Memory B cell (primary cell): ENCODE measurements around the gene MT2A.

Experiments
- ATAC-seq: fragments of 150-1000 bp; cut with Tn5 transposase; 2 replicates; pipeline ENCODE4 v1.10.0; 2021; ENCODE audit warnings: low read depth, mild to moderate bottlenecking, moderate library complexity
- DNase-seq, 2 donors: peaks; one replicate each; pipeline ENCODE4 v3.0.0; 2022; ENCODE audit warnings: low spot score in 2 of 2
- H3K27ac Mint-ChIP-seq: one replicate; pipeline ENCODE4 v1.8.0; 2022; ENCODE audit warnings: mild to moderate bottlenecking, moderate library complexity, mixed read lengths
- H3K27me3 Mint-ChIP-seq: one replicate; pipeline ENCODE4 v1.8.0; 2022; ENCODE audit warnings: mixed read lengths
- H3K36me3 Mint-ChIP-seq: one replicate; pipeline ENCODE4 v1.8.0; 2022; ENCODE audit warnings: mild to moderate bottlenecking, mixed read lengths
- H3K4me1 Mint-ChIP-seq: one replicate; pipeline ENCODE4 v1.8.0; 2022; ENCODE audit warnings: mixed read lengths
- H3K4me3 Mint-ChIP-seq: one replicate; pipeline ENCODE4 v1.8.0; 2022; ENCODE audit warnings: mild to moderate bottlenecking, moderate library complexity, mixed read lengths
- H3K9me3 Mint-ChIP-seq: one replicate; pipeline ENCODE4 v1.8.0; 2022; ENCODE audit warnings: mixed read lengths

MT2A gene

GRCh38 chr16:56607109-56607618, 1.2 kb upstream of the MT2A start:
- no peaks in the 10 kb centered on the region for H3K36me3 Mint-ChIP-seq
- H3K27ac Mint-ChIP-seq: no peak overlapping the region
- peak overlapping the region; percentile 27 for H3K4me3 Mint-ChIP-seq
- DNase-seq (no peak), ATAC-seq (no peak)
- H3K9me3 Mint-ChIP-seq: no peaks in the 10 kb centered on the region
- H3K4me1 Mint-ChIP-seq: peaks cover 26% of the 10 kb centered on the region
- peaks cover 2% of the 10 kb centered on the region for H3K27me3 Mint-ChIP-seq

DNA sequence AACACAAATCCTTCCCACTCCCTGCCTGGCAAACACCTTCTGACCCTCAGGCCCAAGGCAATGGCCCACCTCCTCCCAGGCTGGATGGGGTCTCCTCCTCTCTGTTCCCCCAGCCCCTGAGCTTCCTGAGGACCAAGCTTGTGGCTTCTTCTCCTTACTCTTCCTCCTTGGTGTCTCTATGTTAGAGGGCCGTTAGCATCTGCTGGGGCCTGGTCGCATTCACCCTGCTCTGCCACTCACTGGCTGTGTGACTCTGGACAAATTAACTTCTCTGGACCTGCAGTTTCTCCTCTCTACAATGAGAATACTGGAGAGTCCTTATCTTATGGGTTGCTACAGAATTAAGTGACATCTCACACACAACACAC, 725 bp upstream of the MT2A start:
- peaks cover 26% of the 10 kb centered on the region for H3K4me1 Mint-ChIP-seq
- H3K36me3 Mint-ChIP-seq: no peaks in the 10 kb centered on the region
- peak overlapping the region; percentile 68 for H3K4me3 Mint-ChIP-seq
- H3K27ac Mint-ChIP-seq: peak overlapping the region; percentile 19
- H3K27me3 Mint-ChIP-seq: peaks cover 2% of the 10 kb centered on the region
- no peak for DNase-seq
- no peaks in the 10 kb centered on the region for H3K9me3 Mint-ChIP-seq
- ATAC-seq: no peak

- peaks cover 26% of the 10 kb centered on the region for H3K4me1 Mint-ChIP-seq
- ATAC-seq (no peak), DNase-seq (no peak)
- H3K27me3 Mint-ChIP-seq: no peaks in the 10 kb centered on the region
- no peaks in the 10 kb centered on the region for H3K9me3 Mint-ChIP-seq
- peak overlapping the region; percentile 86 for H3K27ac Mint-ChIP-seq
- H3K36me3 Mint-ChIP-seq: no peaks in the 10 kb centered on the region
- H3K4me3 Mint-ChIP-seq: peak overlapping the region; percentile 92
Measured at GRCh38 chr16:56608876-56609462, 585 bp downstream of the MT2A start.

- H3K9me3 Mint-ChIP-seq: no peaks in the 10 kb centered on the region
- no peaks in the 10 kb centered on the region for H3K27me3 Mint-ChIP-seq
- peak; percentile 75 for ATAC-seq
- H3K27ac Mint-ChIP-seq: peak overlapping the region; percentile 86
- H3K4me1 Mint-ChIP-seq: peaks cover 26% of the 10 kb centered on the region
- no peaks in the 10 kb centered on the region for H3K36me3 Mint-ChIP-seq
- peak overlapping the region; percentile 92 for H3K4me3 Mint-ChIP-seq
- DNase-seq: peak; percentile 63 to 77
Measured at GRCh38 chr16:56609463-56609921, 1.1 kb downstream of the MT2A start.

DNA sequence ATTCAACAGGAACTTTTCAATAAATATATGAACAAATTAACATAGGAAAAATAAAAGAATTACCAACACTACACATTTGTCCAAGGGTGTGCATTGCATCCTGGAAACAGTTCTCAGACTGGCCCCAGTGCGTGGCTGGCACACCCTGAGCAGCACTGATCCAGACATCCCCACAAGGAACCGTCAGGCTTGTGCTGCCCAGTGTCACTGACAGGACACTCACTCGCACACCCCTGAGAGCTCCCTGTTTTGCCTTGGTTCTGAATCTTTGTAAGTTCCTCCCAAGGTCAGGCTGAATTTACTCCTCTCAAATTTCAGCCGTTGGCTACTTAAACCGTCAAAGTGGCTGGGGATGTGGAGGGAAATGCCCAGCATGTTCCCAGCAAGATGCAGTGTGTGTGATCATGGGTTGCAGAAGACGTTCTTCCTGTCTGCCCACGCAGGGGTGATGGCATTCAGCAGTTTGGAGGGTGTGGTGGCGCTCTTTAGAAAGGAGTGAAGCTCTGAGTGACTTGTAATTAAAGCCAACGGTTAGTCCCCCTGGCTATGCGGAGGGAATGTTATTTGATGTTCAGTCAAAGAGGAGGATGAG, 1.7 kb downstream of the MT2A start:
- peak; percentile 57 for ATAC-seq

DNA sequence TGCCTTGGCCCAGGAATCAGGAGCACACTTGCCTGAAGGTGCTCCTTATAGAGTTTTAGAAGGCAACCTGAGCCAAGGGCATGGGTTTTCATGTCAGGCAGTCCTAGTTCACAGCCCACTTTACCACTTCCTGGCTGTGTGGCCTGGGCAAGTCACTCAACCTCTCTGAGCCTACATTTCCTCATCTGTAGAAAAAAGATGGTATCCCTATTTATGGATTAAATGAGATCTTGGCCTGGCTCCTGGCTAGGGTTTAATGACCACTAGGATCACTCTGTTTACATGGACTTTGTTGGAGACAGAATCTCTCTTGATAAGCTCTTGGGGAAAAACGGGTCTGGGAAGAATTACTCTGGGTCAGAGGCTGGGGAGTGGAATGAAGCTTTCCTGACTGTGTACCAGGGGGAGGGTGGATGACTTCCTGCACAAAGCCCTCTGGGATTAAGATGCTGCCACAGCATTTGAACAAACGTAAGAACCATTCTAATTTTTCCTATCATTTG, 2.3 kb downstream of the MT2A start:
- Mint-ChIP-seq H3K4me3 (peak overlapping the region; percentile 72), H3K9me3 (no peaks in the 10 kb centered on the region), H3K27ac (peak overlapping the region; percentile 86), H3K36me3 (no peaks in the 10 kb centered on the region), H3K27me3 (no peaks in the 10 kb centered on the region), H3K4me1 (peaks cover 26% of the 10 kb centered on the region)
- DNase-seq (no peak), ATAC-seq (no peak)

More for the DNA sequence above, 1.7 kb downstream of the MT2A start:
- peak in 1 of 2 donors; percentile 26 for DNase-seq
- Mint-ChIP-seq H3K4me1 (peaks cover 26% of the 10 kb centered on the region), H3K27ac (peak overlapping the region; percentile 86), H3K9me3 (no peaks in the 10 kb centered on the region), H3K4me3 (peak overlapping the region; percentile 92), H3K36me3 (no peaks in the 10 kb centered on the region), H3K27me3 (no peaks in the 10 kb centered on the region)

GRCh38 chr16:56611281-56611833, 3.0 kb downstream of the MT2A start:
- Mint-ChIP-seq H3K9me3 (no peaks in the 10 kb centered on the region), H3K4me1 (peaks cover 26% of the 10 kb centered on the region), H3K27ac (peak overlapping the region; percentile 86), H3K4me3 (peak overlapping the region; percentile 47), H3K36me3 (no peaks in the 10 kb centered on the region), H3K27me3 (no peaks in the 10 kb centered on the region)
- no peak for DNase-seq
- no peak for ATAC-seq

GRCh38 chr16:56613706-56614105, 5.3 kb downstream of the MT2A start:
- Mint-ChIP-seq H3K27ac (no peak overlapping the region), H3K9me3 (no peaks in the 10 kb centered on the region), H3K4me3 (no peak overlapping the region), H3K36me3 (no peaks in the 10 kb centered on the region), H3K27me3 (peaks cover 8% of the 10 kb centered on the region), H3K4me1 (peaks cover 27% of the 10 kb centered on the region)
- no peak for ATAC-seq
- no peak for DNase-seq

DNA sequence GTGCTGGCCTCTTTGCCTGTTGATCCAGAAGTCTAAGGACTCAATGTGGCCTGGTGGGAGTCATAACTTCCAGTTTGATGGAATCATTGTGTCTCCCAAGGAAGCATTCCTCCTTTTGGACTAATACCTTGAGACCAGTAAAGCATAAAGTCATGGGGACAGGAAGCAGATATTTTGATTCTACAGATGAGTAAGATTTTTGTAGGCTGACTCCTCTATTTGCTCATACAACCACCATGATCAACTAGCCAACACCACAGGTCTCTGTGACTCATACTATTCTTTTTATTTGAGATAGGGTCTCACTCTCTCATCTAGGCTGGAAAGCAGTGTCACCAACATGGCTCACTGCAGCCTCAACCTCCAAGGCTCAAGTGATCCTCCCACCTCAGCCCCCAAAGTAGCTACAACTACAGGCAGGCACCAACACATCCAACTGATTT, 6.2 kb downstream of the MT2A start:
- H3K27me3 Mint-ChIP-seq: peaks cover 9% of the 10 kb centered on the region
- no peak for DNase-seq
- no peaks in the 10 kb centered on the region for H3K36me3 Mint-ChIP-seq
- H3K9me3 Mint-ChIP-seq: no peaks in the 10 kb centered on the region
- no peak overlapping the region for H3K27ac Mint-ChIP-seq
- ATAC-seq: no peak
- H3K4me1 Mint-ChIP-seq: peaks cover 20% of the 10 kb centered on the region
- no peak overlapping the region for H3K4me3 Mint-ChIP-seq

DNA sequence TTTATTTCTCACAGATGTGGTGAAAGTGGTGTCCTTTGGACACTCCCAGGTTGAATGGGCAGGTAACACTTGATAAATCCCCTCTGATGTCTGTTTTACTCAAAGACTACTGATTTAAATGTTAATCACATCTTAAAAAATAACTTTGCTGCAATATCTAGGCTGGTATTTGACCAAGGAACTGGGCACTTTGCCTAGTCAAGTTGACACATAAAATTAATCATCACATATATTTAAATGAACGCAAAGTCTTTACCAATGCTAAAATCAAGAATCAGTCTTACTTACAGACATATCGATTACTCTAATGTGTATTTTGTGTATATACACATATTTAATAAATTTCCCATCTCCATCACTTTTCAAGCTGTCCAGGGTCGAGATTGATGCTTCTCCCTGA, 7.0 kb downstream of the MT2A start:
- Mint-ChIP-seq H3K4me1 (peaks cover 16% of the 10 kb centered on the region), H3K9me3 (no peaks in the 10 kb centered on the region), H3K27me3 (peaks cover 10% of the 10 kb centered on the region), H3K27ac (no peak overlapping the region), H3K36me3 (no peaks in the 10 kb centered on the region), H3K4me3 (no peak overlapping the region)
- ATAC-seq: no peak
- no peak for DNase-seq

DNA sequence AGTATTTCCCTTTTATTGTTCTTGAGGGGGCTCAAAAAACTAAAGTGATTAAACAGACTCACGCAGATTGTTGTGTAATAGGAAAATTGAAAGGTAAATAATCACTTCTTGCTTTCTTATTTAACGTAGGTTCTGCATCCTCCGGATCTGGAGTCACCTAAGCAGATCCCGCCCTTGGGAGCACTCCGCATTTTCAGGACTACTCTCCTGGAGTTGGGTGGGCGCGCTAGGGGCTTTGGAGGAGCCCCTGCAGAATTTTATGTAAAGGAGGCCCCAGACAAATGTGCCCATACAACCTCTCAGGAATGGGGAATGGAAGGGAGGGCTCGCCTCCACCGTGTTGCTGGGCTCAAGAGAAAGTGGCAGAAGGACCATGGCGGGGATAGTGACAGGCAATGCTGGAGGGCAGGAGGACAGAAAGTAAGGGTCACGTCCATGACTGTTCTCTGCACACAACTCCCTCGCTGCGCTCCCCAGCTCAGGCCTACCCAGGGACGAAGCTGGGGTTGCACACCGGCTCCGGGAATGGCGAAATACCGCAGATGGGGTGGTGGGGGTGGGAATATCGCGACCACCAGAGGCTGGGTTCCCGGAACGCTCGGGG, 8.3 kb downstream of the MT2A start:
- no peak for ATAC-seq

DNA sequence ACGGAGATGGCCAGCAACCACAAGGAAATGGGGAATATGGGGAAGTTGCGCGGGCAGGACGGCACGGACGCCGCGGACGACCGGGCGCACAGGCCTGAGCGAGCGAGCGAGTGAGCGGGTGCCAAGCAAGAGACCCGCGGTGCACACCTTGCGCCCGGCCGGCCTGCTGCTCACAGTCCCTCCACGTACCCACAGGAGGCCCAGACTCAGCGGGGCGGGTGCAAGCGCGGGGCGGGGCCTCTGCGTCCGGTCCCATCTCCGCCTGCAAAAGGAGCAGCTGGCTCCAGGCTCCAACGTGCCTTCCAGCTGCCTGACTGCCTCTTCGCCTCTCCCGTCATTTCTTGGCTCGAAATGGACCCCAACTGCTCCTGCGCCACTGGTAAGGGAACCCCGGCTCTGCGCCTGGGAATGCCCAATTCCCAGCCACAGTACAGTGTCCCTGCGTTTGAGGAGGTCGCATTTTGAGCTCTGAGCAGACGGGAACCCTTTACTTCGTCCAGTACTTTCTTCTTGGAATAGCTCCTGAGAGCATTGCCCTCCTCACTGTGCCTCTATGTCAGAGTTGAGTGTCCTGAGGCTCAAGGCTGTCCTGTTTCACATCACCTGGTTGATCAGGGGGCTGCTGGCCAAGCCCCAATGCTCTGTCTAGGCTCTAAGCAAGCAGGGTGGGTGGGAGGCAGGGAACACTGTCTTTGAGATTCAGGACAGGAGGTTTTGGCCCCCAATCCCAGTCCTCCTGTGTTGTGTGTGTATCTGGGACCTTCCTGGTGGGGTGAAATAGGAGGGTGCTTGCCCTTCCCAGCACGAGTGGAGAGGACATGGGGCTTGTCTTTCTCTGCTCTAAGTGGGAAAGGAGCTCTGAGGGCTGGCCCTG, 9.1 kb downstream of the MT2A start:
- Mint-ChIP-seq H3K9me3 (no peaks in the 10 kb centered on the region), H3K4me1 (peaks cover 6% of the 10 kb centered on the region), H3K36me3 (no peaks in the 10 kb centered on the region), H3K27ac (no peak overlapping the region), H3K27me3 (peaks cover 12% of the 10 kb centered on the region), H3K4me3 (peak overlapping the region; percentile 66)
- ATAC-seq: peak; percentile 27
- no peak for DNase-seq

More for the DNA sequence above, 8.3 kb downstream of the MT2A start:
- Mint-ChIP-seq H3K9me3 (no peaks in the 10 kb centered on the region), H3K36me3 (no peaks in the 10 kb centered on the region), H3K27ac (no peak overlapping the region), H3K27me3 (peaks cover 12% of the 10 kb centered on the region), H3K4me1 (peaks cover 6% of the 10 kb centered on the region), H3K4me3 (peak overlapping the region; percentile 64)
- DNase-seq: no peak

GRCh38 chr16:56618138-56618537, 9.8 kb downstream of the MT2A start:
- ATAC-seq: no peak
- DNase-seq: no peak
- no peaks in the 10 kb centered on the region for H3K9me3 Mint-ChIP-seq
- no peaks in the 10 kb centered on the region for H3K36me3 Mint-ChIP-seq
- no peak overlapping the region for H3K27ac Mint-ChIP-seq
- H3K27me3 Mint-ChIP-seq: peaks cover 12% of the 10 kb centered on the region
- no peak overlapping the region for H3K4me3 Mint-ChIP-seq
- peaks cover 6% of the 10 kb centered on the region for H3K4me1 Mint-ChIP-seq
